PC-3 (cell line): ENCODE data around the gene SHISA2. TPM values are rescaled to one million over a fixed set of nuclear protein-coding genes. Genes with fewer than 3 reads are reported as not detected.

Experiments used
- ATAC-seq: fragments of 200-7000 bp; cut with Tn5 transposase; 2 replicates; pipeline ENCODE4 v1.9.1; 2020; ENCODE audit warnings: mild to moderate bottlenecking, moderate library complexity
- BruUV-seq: library from RNA; stranded (reverse); fragments of 400-500 nt; replicated peaks from 2 replicates; lab custom pipeline; 2021; lab: Mats Ljungman, UMichigan
- CTCF ChIA-PET: fragments of 300-600 bp; sonication (Branson Sonifier 250); formaldehyde crosslinking; loops from one replicate; lab custom pipeline; 2022; ENCODE audit warnings: antibody characterized with exemption; lab: Charles Lee
- POLR2A ChIA-PET: fragments of 300-600 bp; sonication (Branson Sonifier 250); formaldehyde crosslinking; loops from one replicate; lab custom pipeline; 2022; ENCODE audit warnings: antibody characterized with exemption; ENCODE audit not compliant: unreplicated experiment; lab: Charles Lee
- DNase-seq: peaks from one replicate; pipeline ENCODE4 v3.0.0-alpha.2; 2015
- H2AFZ ChIP-seq: fragments of 300-600 bp; sonication (generic); 2 replicates; pipeline ENCODE4 v1.6.0; 2016; ENCODE audit warnings: antibody characterized with exemption, low read length
- H3F3A ChIP-seq: fragments of 300-600 bp; sonication (generic); one replicate; pipeline ENCODE4 v1.6.0; 2017; ENCODE audit warnings: antibody characterized with exemption, low read length, control low read depth, mild to moderate bottlenecking; ENCODE audit not compliant: unreplicated experiment
- H3K27ac ChIP-seq: fragments of 300-600 bp; sonication (generic); 2 replicates; pipeline ENCODE4 v1.5.1; 2016; ENCODE audit warnings: mild to moderate bottlenecking, low read length
- H3K27me3 ChIP-seq: fragments of 300-600 bp; sonication (generic); 2 replicates; pipeline ENCODE4 v1.6.1; 2016; ENCODE audit warnings: low read length, mixed read lengths
- H3K36me3 ChIP-seq: fragments of 300-600 bp; sonication (generic); 2 replicates; pipeline ENCODE4 v1.6.1; 2016; ENCODE audit warnings: low read depth, mixed run types, low read length, mixed read lengths
- H3K4me1 ChIP-seq: fragments of 300-600 bp; sonication (generic); 2 replicates; pipeline ENCODE4 v1.5.1; 2016; ENCODE audit warnings: low read length; ENCODE audit not compliant: insufficient read depth
- H3K4me2 ChIP-seq: fragments of 300-600 bp; sonication (generic); 2 replicates; pipeline ENCODE4 v1.6.0; 2016; ENCODE audit warnings: low read length
- H3K4me3 ChIP-seq: fragments of 300-600 bp; sonication (generic); 2 replicates; pipeline ENCODE4 v1.5.1; 2016; ENCODE audit warnings: mild to moderate bottlenecking, low read length, mixed read lengths
- H3K79me2 ChIP-seq: fragments of 300-600 bp; sonication (generic); 2 replicates; pipeline ENCODE4 v1.6.1; 2017; ENCODE audit warnings: low read length, mixed read lengths
- H3K9ac ChIP-seq: fragments of 300-600 bp; sonication (generic); 2 replicates; pipeline ENCODE4 v1.6.0; 2016; ENCODE audit warnings: mild to moderate bottlenecking, low read length
- H3K9me2 ChIP-seq: fragments of 300-600 bp; sonication (generic); replicated peaks from 2 replicates; pipeline ENCODE4 v1.6.1; 2016; ENCODE audit warnings: mixed run types, low read length, mixed read lengths
- H3K9me3 ChIP-seq: fragments of 300-600 bp; sonication (generic); 2 replicates; pipeline ENCODE4 v1.6.1; 2016; ENCODE audit warnings: low read length, mixed read lengths
- H4K20me1 ChIP-seq: fragments of 300-600 bp; sonication (generic); 2 replicates; pipeline ENCODE4 v1.6.1; 2016; ENCODE audit warnings: low read length, mixed read lengths
- EZH2 ChIP-seq: fragments of 300-600 bp; sonication (generic); IDR thresholded peaks from one replicate; pipeline ENCODE4 v1.6.1; 2017; ENCODE audit warnings: antibody characterized with exemption, mild to moderate bottlenecking, low read length; ENCODE audit not compliant: unreplicated experiment
- EZH2phosphoT487 ChIP-seq: fragments of 300-600 bp; sonication (generic); IDR thresholded peaks from 2 replicates; pipeline ENCODE4 v1.6.1; 2018; ENCODE audit warnings: mild to moderate bottlenecking, antibody characterized with exemption, low read length, borderline replicate concordance
- intact Hi-C: fragments of 100-400 bp; cut with micrococcal nuclease; formaldehyde crosslinking; loops from 2 replicates; pipeline ENCODE4 v1.9.0; 2023
- total RNA-seq: library from RNA; depleted of rRNA; stranded (reverse); fragments of >200 nt; gene quantifications from 2 replicates; pipeline ENCODE4 v1.2.3, GENCODE V29; 2014
- TF ChIP-seq, protein P1 (sequence below): fragments of 300-600 bp; sonication (generic); conservative IDR thresholded peaks from 2 replicates; pipeline ENCODE4 v1.5.1; 2017; ENCODE audit warnings: antibody characterized with exemption, low read depth, mild to moderate bottlenecking, low read length

SHISA2 gene
- total RNA-seq, 1 experiment from 2014 or later: 7.8 TPM

DNA sequence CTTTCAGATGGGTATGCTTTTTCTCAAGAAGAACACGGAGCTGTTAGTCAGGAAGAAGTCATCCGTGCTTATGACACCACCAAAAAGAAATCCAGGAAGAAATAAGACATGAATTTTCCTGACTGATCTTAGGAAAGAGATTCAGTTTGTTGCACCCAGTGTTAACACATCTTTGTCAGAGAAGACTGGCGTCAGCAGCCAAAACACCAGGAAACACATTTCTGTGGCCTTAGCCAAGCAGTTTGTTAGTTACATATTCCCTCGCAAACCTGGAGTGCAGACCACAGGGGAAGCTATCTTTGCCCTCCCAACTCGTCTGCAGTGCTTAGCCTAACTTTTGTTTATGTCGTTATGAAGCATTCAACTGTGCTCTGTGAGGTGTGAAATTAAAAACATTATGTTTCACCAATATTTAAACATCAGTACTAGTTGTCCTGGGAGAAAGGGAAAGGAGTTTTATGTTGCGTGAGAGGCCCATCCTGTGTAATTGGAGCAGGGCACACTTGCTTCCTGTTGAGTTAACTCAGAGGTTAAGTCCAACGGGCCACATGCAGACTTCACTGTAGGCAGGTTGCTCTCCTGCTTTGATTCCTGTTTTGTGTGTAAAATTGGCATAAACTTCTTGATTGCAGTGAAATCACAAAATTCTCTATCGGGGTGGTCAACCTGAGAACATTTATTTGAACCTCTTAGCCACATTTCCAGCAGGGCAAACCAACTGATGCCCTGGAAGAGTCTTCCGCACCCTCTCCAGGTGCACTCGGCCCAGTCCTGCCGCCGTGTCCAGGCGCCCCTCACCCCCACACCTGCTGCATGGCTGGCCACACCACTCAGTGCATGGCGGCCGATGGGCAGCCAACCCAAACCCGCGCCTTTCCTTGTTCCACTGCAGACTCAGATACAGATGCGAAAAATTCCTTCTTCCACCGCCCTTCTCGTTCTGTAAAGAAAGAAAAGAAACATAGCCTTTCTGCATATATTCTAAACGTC, 31.6 kb downstream of the SHISA2 start:
- Histone ChIP-seq H2AFZ (peak overlapping the region; percentile 68), H3K9ac (peak overlapping the region; percentile 72), H4K20me1 (no peaks in the 10 kb centered on the region), H3K4me1 (peaks cover 59% of the 10 kb centered on the region), H3K4me3 (peak overlapping the region; percentile 17; the same call in 1 of the 2 replicates), H3K27ac (peak overlapping the region; percentile 99), H3K27me3 (no peaks in the 10 kb centered on the region), H3K9me2 (no peaks in the 10 kb centered on the region), H3K9me3 (no peaks in the 10 kb centered on the region), H3K79me2 (no peaks in the 10 kb centered on the region), H3F3A (peaks cover 11% of the 10 kb centered on the region), H3K36me3 (no peaks in the 10 kb centered on the region), H3K4me2 (peak overlapping the region; percentile 68)
- ChIA-PET POLR2A (no interaction called here), CTCF (no interaction called here)
- intact Hi-C loops: loop anchor here (5.0 kb wide), 2 partner anchors 48 to 118 kb away; no protein-coding TSS in a partner anchor
- DNase-seq: peak; percentile 67
- BruUV-seq: TSS peak; percentile 31
- ATAC-seq: peak; percentile 27
- TF ChIP-seq, protein P1, sequence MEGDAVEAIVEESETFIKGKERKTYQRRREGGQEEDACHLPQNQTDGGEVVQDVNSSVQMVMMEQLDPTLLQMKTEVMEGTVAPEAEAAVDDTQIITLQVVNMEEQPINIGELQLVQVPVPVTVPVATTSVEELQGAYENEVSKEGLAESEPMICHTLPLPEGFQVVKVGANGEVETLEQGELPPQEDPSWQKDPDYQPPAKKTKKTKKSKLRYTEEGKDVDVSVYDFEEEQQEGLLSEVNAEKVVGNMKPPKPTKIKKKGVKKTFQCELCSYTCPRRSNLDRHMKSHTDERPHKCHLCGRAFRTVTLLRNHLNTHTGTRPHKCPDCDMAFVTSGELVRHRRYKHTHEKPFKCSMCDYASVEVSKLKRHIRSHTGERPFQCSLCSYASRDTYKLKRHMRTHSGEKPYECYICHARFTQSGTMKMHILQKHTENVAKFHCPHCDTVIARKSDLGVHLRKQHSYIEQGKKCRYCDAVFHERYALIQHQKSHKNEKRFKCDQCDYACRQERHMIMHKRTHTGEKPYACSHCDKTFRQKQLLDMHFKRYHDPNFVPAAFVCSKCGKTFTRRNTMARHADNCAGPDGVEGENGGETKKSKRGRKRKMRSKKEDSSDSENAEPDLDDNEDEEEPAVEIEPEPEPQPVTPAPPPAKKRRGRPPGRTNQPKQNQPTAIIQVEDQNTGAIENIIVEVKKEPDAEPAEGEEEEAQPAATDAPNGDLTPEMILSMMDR: no peak
- TF ChIP-seq EZH2 (no peak), EZH2phosphoT487 (no peak)

DNA sequence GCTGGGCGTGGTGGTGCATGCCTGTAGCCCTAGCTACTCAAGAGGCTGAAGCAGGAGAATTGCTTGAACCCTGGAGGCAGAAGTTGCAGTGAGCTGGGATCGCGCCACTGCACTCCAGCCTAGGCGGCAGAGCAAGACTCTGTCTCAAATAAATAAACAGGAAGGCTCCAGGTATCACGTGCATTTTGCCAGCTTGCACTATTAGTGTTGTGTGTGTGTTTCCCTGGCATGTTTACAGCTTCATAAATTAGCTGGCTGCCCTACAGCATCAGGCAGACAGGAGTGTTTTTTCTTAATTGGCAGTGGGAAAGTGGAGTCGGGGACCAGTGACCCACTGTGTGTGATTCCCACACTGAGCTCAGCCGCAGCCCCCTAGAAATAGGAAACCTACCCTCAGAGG, 32.6 kb downstream of the SHISA2 start:
- DNase-seq (no peak), ATAC-seq (no peak)
- no peak for TF ChIP-seq EZH2phosphoT487
- TF ChIP-seq, protein P1: no peak
- TF ChIP-seq EZH2: no peak
- intact Hi-C loops: no loop called here
- Histone ChIP-seq H3K9me2 (no peaks in the 10 kb centered on the region), H3F3A (peaks cover 11% of the 10 kb centered on the region), H3K27me3 (no peaks in the 10 kb centered on the region), H3K4me1 (peaks cover 59% of the 10 kb centered on the region), H3K4me3 (no peak overlapping the region; the same call in 1 of the 2 replicates), H3K79me2 (no peaks in the 10 kb centered on the region), H3K9me3 (no peaks in the 10 kb centered on the region), H3K27ac (peak overlapping the region; percentile 99), H3K4me2 (peak overlapping the region; percentile 68), H3K36me3 (no peaks in the 10 kb centered on the region), H3K9ac (peak overlapping the region; percentile 72), H2AFZ (no peak overlapping the region), H4K20me1 (no peaks in the 10 kb centered on the region)
- ChIA-PET POLR2A (no interaction called here), CTCF (no interaction called here)
- BruUV-seq: no TSS peak
